ENCODE data around the gene GPX5.

GRCh38 chr6:28496099-28496779 is 29.4 kb upstream of the GPX5 start:
- no peak for TF ChIP-seq CTCF (IDR thresholded peaks at IDR 0.05)
- TF ChIP-seq EZH2 (IDR thresholded peaks at IDR 0.05; ENCODE audit: borderline replicate concordance, insufficient read depth, low read depth, low read length, poor library complexity, severe bottlenecking), result no peak
